GM19035 (cell line): Measurements from ENCODE around the gene FANCL.
"Not testable (repeated sequence)": the region's sequence is repeated elsewhere in the genome, so short reads cannot be mapped to it uniquely, and the experiment has no call there.

ENCODE experiments used
- ATAC-seq: cut with Tn5 transposase; IDR thresholded peaks from one replicate; pipeline ENCODE4 v1.9.1; 2021; ENCODE audit not compliant: unreplicated experiment

The FANCL gene

DNA sequence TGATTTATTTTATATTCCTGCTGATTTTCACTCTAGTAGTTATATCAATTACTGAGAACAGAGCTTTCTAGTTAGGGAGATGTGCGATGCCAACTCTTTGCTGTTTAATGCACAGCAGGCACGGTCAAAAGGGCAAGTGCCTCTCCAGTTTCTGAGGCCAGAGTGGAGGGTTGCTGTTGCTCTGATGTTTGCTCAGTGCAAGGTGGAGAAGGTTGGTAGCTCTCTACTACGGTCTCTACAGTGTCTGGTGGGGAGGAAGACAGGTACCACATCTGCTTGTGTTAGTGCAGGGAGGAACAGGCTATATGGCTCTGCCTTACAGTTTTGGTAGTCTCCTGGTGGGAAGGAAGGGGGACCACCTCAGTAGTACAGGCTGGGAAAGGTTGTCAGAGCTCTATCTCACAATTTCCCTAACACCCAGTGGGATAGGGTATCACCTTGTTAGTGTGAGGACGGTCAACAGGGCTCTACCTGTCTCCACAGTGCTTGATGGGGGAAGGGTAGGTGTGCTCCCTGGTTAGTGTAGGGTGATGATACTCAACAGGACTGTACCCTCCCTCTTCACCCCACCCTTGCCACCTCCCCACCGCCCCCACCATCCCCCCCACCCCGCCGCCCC, 85.9 kb downstream of the FANCL start:
- no peak for ATAC-seq

DNA sequence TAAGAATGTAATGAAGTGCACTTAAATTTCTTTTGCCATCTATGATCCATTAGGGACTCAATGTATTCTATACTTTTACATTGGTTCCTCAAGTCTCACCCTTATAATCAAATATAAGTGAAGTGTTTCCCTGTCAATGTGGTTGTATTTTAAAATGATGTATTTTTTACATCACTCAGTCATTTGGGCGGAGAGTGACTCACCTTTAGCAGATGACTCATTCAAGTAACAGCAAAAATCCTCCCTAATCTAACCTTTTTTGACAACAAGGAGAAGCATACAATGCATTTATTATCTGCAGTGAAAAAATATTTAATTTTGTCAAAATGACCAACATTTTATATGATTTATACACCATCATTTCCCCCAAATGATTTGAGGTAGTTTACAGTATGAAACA, 94.4 kb downstream of the FANCL start:
- no peak for ATAC-seq

DNA sequence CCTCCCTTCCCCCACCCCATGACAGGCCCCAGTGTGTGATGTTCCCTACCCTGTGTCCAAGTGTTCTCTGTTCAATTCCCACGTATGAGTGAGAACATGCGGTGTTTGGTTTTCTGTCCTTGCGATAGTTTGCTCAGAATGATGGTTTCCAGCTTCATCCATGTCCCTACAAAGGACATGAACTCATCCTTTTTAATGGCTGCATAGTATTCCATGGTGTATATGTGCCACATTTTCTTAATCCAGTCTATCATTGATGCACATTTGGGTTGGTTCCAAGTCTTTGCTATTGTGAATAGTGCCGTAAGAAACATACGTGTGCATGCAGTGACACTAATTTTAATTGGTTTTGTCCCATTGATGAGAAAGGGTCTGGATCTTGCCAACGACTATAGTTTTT, 95.4 kb downstream of the FANCL start:
- not testable (repeated sequence) for ATAC-seq

DNA sequence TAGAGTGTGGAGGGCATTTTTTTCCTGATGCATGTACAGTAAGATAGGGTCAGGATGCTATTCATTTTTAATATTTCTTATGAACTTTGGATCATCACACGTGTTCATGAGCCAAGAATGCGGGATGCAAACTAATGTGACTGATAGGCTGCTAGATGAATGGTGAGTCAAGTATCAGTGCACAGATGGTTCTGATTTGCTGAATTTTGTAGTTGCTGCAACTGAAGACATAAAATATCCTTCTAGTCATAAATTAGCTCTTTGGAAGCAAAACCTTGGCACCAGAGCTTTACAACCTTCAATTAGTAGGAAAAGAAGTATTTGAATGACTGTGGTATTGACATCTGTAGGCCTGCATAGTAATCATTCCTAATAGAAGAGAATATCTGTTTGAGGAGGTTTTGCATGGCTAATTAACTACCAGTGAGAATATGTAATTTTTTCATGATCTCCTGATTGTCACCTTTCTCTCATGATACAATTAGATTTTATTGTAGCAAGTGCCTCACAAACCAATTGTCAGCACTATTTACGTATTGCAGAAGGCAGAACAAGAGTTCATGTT, 100.5 kb downstream of the FANCL start:
- ATAC-seq = no peak

DNA sequence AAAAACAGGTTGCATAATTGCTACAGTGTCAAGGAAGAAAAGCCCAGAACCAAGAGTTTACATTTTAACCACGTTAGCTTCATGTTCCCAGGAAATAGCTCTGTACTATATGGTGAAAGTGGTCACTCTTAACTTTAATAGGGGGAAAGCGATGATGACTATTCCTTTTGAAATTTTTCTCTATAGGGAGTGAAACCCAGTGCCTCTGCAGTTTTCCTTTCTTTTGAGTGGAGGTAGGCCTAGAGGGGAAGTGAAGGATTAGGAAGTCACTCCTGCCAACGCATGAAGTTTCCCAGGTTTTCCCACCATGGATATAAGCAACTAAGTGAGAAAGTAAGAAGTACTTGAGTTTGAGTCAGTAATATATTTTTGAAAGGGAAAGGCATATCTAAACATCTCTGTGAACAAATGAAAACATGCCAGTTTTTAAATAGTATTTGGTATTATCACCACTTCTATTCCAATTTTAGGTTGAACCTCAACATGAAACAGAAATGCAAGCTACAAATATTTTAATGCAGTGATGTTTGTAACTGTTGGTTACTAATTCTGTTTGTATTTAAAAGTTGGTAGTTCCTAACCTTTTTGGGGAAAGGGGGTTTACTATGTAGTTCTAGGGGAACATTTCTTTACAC, 102.6 kb downstream of the FANCL start:
- no peak for ATAC-seq

DNA sequence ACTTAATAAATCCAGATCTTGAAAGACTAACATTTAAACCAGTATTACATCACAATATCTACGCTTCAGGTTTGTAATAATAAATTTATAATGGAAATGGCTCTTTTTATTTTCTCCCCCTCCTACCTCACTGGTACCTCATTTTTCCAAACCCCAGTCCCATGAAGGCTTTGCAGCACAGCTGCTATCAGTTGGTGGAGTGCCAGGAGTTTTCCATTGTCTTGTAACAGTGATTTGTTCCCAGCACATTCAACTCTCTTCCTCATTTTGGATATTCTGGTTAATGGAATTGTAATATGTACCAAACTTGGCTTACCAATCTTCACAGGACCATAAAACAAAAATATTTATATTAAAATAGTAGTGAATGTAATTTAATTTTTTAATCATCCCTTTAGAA, 103.3 kb downstream of the FANCL start:
- no peak for ATAC-seq

DNA sequence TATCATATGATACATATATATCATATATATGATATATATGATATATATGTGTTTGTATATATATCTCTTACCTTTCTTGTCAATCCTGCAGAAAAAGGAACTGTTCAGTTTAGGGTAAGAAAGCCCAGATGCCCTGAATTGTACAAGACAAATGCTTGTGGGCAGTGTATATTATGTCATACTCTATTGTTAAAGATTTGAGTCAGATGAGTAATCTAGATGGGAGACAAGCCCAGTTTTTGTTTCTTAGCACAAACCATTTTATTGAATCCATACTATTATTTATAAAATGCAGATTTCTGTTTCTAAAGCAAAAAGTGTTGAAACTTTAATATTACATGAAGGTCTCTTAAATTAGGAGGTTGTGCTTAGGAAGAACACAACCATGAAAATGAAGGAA, 103.9 kb downstream of the FANCL start:
- ATAC-seq = no peak

DNA sequence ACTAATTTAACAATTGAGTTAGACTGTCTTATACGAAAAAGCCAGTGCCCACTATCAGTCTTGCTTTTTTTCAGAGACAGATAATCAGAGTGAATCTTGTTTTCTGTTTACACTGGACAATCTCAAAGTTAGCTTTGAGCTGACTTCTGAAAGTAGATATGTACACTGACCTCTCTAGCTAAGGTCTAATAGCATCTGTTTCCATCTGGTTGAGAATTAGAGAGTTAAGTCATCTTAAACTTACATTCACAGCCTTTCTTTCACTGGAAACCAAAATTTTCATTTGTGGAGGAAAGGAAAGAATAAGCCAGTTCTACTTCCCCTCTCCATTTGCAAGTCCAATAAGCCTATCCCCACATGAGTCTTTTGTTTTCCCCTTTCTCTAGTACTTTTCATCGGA, 105.3 kb downstream of the FANCL start:
- ATAC-seq = no peak

DNA sequence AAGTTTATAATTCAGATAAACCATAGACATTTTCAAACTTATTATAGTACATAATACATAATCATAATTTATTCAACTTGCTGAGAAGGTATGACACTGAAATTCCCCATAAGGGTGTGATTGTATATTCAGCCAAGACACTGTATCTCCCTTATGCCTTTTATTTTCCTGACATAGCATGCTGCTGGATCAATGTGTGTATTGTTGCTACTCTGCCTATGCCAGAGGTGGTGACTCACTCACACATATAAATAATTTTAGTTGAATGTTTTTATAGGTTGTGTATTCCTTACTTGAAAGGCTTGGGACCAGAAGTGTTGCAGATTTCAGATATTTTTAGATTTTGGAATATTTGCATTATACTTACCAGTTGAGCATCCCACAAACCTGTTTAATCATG, 107.7 kb downstream of the FANCL start:
- no peak for ATAC-seq

DNA sequence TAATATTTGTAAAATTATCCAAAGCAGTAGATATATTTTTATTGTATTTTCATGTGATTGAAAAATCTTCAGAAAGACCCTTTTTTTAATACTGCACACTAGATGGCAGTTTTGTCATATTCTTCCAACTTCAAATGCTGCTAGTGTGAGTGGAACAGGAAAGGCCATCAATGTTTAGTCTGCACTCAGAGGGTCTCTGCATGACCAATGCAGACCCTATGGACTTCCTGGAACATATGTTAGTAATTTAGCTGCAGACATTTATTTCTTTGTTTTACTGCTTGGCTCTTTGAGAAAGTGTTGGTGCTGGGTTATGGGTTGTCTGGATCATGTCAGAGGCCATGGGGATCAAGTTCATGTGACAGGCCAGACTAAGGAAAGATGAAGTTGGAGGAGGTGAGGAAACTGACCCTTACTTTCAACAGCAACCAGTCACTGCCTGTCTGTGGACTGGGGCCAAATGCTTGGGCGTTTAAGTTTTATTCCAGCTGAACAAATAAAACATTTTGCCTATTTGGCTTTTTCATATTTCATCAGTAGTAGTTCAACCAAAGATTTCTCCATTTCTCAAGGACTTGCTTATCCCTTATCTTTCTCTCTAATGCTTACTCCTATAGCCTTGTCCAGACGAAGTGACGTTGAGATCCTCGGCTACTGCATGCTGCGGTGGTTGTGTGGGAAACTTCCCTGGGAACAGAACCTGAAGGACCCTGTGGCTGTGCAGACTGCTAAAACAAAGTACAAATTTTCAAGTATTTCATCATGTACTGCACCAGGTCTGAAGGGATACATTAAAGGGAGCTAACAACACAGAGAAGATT, 109.7 kb downstream of the FANCL start:
- ATAC-seq = no peak

DNA sequence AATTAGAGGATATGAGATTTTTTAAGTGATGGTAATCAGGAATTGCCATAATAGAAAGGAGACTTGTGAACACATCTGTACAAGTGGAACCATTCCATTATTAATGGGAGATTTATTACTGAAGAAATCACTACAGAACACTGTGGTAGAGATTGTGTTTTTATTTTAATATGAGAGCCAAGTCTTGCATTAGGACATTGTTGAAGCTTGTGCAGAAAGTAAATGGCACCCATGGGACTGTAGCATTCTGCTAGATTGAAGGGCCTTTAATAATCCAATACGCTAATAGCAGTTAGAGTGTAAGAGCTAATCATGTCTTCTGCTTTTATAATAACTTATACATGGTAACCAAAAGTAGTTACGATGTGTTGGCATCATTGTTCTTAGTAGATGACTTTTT, 110.9 kb downstream of the FANCL start:
- ATAC-seq = no peak

DNA sequence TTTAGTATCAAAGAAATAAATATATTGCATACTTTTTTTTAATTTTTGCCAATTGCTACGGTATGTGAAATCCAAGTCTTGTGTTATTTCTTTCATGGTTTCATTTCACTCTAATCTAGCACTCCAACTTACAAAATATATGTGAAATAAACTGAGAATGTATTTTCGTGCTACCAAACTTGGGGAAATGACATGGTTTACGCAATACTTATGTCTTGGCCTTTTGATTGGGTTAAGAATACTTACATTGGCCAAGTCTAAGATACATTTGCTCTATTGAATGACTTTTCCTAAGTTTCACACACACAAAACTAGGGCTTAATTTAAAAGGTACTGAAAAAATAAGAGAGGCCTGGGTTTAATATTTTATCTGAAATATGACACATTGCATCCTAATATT, 114.0 kb downstream of the FANCL start:
- no peak for ATAC-seq

DNA sequence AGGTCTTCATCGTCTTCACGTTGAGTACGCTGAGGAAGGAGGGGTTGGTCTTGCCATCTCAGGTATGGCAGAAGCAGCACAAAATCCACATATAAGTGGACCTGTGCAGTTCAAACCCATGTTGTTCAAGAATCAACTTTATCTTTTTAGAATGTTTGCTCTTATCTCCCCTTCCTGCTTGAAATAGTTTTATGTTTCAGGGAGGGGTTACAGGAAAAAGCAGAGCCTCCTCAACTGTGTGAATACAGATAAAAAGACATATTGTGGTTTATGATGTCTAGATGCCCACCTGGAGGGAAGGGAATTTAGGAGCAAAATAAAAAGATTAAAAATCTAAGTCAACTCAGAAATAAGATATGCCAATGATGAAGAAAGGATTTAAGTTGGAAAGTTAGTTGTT, 118.6 kb downstream of the FANCL start:
- ATAC-seq = no peak

DNA sequence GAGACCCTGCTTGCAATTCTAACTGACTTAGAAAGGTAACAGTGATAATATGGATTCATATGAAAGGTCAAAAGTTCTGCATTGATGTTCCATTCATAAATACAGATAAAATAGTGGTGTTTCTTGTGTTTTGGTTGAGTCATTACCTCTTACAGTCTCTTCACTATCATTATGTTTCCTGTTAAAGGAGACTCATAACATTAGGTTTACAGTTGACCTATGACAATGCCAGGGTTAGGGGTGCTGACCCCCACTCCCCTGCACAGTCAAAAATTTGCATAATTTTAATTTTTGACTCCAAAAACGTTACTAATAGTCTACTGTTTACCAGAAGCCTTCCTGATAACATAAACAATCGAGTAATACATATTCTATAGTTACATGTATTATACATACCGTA, 119.1 kb downstream of the FANCL start:
- ATAC-seq = no peak

DNA sequence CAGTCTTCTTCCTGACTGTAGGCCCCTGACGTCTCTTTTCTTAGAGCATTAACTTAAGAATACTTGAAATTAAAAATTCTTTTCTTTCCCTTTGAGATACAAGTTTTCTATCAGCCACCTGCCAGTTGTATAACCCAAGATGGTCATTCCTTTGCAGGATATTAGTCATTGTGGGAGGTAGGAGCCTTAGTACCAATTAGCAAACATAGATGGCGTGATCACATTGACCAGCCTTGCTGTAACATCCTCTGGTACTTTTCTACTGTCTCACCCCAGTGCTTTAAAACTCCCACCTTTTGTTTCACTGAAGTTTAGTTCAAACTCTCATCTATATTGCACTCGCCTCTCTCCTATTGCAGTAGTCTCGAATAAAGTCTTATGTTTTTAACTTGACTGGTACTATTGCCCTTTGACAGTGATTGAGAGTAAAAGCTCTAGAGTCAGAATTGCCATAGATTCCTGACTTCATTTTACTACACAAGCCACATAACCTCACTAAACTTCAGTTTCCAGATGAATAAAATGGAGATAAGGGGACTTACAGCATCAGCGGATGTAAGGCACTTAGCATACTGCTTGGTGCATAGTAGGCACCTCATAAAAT, 120.4 kb downstream of the FANCL start:
- ATAC-seq = no peak

DNA sequence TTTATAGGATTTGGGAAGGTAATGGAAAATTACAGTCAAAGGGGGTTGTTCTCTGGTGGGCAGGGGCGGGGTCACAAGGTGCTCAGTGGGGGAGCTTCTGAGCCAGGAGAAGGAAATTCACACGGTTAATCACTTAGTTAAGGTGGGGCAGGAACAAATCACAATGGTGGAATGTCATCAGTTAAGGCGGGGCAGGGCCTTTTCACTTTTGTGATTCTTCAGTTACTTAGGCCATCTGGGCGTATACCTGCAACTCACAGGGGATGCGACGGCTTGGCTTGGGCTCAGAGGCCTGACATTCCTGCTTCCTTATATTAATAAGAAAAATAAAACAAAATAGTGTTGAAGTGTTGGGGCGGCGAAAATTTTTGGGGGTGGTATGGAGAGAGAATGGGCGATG, 127.6 kb downstream of the FANCL start:
- ATAC-seq = not testable (repeated sequence)

DNA sequence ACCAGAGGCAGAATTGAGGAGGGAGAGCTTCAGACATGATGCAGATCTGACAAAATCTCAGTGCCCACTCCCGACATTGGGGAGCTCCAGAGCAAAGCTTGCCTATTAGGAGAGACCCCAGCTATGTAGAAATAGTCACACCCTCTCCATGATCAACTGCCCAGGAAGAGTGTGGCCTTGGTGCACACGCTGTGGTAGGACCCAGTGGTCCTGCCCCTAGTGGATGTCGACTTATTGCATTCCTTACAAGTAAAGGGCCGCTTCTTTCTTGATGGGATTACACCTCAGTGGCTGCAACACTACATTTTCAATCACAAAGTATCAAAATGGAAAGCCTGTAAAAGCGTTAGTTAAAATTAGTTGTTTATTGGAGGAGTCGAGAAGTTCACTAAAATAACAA, 130.4 kb downstream of the FANCL start:
- ATAC-seq = no peak

DNA sequence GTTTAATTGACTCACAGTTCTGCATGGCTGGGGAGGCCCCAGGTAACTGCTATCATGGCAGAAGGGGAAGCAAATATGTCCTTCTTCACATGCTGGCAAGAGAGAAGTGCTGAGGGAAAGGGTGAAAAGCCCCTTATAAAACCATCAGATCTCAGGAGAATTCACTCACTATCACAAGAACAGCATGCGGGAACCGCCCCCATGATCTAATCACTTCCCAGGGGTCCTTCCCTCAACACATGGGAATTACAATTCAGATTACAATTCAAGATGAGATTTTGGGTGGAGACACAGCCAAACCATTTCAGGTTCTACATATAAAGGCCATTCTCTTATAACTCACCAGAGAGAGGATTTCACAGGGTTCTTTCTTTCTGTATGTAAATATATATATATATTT, 131.6 kb downstream of the FANCL start:
- ATAC-seq = no peak
